Left lung (tissue), 10 donors: ENCODE measurements around the gene GP2. TPM values are rescaled to one million over a fixed set of nuclear protein-coding genes. Genes with fewer than 3 reads are reported as not detected.

ENCODE experiments used
- ATAC-seq: fragments of 200-7000 bp; cut with Tn5 transposase; one replicate; pipeline ENCODE4 v1.9.1; 2020; ENCODE audit warnings: moderate library complexity
- DNase-seq, 4 donors: peaks; one replicate each; pipeline ENCODE4 v3.0.0-alpha.2; 2013 to 2020
- H3K27ac ChIP-seq, 2 donors: fragments of 200-600 bp; sonication (generic) in 1 of 2; one replicate each; pipeline versions ENCODE4 v1.5.0 to v1.8.0; 2020 to 2021
- H3K27me3 ChIP-seq, 2 donors: fragments of 200-600 bp; sonication (generic) in 1 of 2; one replicate each; pipeline versions ENCODE4 v1.5.0 to v1.8.0; 2020 to 2021
- H3K36me3 ChIP-seq, 2 donors: fragments of 200-600 bp; sonication (generic) in 1 of 2; one replicate each; pipeline versions ENCODE4 v1.5.0 to v1.8.0; 2020 to 2021
- H3K4me1 ChIP-seq, 2 donors: fragments of 200-600 bp; one replicate each; pipeline ENCODE4 v1.8.0; 2021
- H3K4me3 ChIP-seq, 2 donors: fragments of 200-600 bp; sonication (generic) in 1 of 2; one replicate each; pipeline versions ENCODE4 v1.5.0 to v1.8.0; 2020 to 2021; ENCODE audit warnings: mild to moderate bottlenecking in 1 of 2
- H3K9me3 ChIP-seq, 2 donors: fragments of 200-600 bp; sonication (generic) in 1 of 2; one replicate each; pipeline versions ENCODE4 v1.5.0 to v1.8.0; 2020 to 2021
- CTCF ChIP-seq, 2 donors: fragments of 200-600 bp; sonication (generic) in 1 of 2; IDR thresholded peaks; one replicate each; pipeline versions ENCODE4 v1.5.0 to v1.8.0; 2021; ENCODE audit warnings: antibody characterized with exemption in 2 of 2
- intact Hi-C, 2 donors: fragments of 100-400 bp; cut with DNase I; formaldehyde crosslinking; loops; one replicate each; pipeline versions ENCODE4 v1.11.2 to v1.14.2; 2022
- polyA plus RNA-seq, 6 donors: library from polyadenylated mRNA; unstranded; fragments of 120-200 nt; gene quantifications; one replicate each; pipeline ENCODE4 v1.2.1, GENCODE V29; 2013; ENCODE audit not compliant: insufficient read length in 6 of 6
- total RNA-seq, 2 donors: library from RNA; stranded (reverse); fragmentation: NEBNext Ultra II Directional; extraction: Animal tissue kit (Norgen Biotek cat#: 25700); gene quantifications; one replicate each; pipeline ENCODE4 v1.2.1, GENCODE V29; 2021
- donor health status: DM: no; HTN: yes; CAD: no.
- donor health status: DM: no; HTN: no; CAD: no.

GP2 gene
- total and polyA plus RNA-seq, 8 donors = 0.07 to 0.24 (median 0.10) TPM; not detected in 4

DNA sequence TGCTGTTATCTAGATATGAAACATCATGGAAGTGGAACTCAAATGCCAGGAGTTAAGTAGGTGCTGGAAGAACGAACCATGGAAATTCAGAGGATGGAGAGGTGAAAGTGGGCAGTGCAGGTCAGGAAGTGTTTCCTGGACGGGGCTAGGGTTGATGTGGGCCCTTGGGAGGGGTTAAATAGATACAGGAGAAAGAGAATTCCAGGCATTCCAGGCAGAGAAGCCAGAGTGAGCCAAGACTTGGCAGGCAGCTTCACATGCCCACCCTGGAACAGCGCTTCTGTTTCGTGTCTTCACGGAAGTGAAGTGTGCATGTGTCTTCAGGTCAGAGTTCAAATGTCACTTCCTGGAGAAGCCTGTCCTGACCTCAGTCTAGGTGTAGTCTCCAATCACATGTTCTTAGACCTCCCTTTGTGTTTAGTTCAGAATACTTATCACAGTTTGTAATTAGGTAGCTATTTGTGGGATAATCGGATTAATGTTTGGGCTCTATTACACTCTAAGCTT is 41.3 kb downstream of the GP2 start:
- no peak for DNase-seq
- no peak for ATAC-seq
- Histone ChIP-seq H3K9me3 (no peaks in the 10 kb centered on the region), H3K27me3 (peaks cover 0 to 10% of the 10 kb centered on the region in 2 donors), H3K36me3 (no peaks in the 10 kb centered on the region), H3K4me3 (no peak overlapping the region), H3K4me1 (no peaks in the 10 kb centered on the region), H3K27ac (no peak overlapping the region)
- intact Hi-C loops = no loop called here
- TF ChIP-seq CTCF (IDR thresholded peaks at IDR 0.05) = no peak

- Histone ChIP-seq H3K27ac (no peak overlapping the region), H3K4me1 (no peaks in the 10 kb centered on the region), H3K4me3 (no peak overlapping the region), H3K9me3 (no peaks in the 10 kb centered on the region), H3K27me3 (peaks cover 0 to 3% of the 10 kb centered on the region in 2 donors), H3K36me3 (no peaks in the 10 kb centered on the region)
- intact Hi-C loops = no loop called here
- DNase-seq = no peak
- no peak for ATAC-seq
- TF ChIP-seq CTCF (IDR thresholded peaks at IDR 0.05) = no peak
Measured at GRCh38 chr16:20280259-20280658, 47.1 kb downstream of the GP2 start.

- ATAC-seq = no peak
- no peaks in the 10 kb centered on the region for H3K36me3 ChIP-seq
- no peaks in the 10 kb centered on the region for H3K4me1 ChIP-seq
- H3K27me3 ChIP-seq = peaks cover 0 to 3% of the 10 kb centered on the region in 2 donors
- H3K27ac ChIP-seq = no peak overlapping the region
- H3K9me3 ChIP-seq = no peaks in the 10 kb centered on the region
- TF ChIP-seq CTCF (IDR thresholded peaks at IDR 0.05) = no peak
- no peak overlapping the region for H3K4me3 ChIP-seq
- intact Hi-C loops = no loop called here
- DNase-seq = no peak
Measured at GRCh38 chr16:20271893-20272292, 55.4 kb downstream of the GP2 start.

DNA sequence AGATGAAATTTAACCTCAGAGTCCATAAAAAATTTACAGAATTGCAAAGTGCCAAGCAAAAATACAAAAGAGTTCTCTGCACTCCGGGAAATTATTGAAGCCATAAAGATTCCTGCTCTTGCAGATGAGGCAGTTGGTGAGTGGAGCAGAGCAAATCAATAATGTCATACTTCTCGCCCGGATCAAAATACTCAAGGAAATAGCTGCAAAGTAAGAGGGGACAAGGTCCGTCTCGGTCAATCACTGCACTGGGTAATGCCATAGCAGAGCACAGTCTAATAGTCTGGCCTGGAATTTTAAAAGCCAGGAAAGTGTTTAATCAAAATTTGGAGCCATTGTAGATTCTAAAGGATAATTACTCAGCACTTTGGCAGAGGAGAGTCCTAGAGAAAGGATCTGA is 58.9 kb downstream of the GP2 start:
- Histone ChIP-seq H3K27ac (no peak overlapping the region), H3K4me1 (no peaks in the 10 kb centered on the region), H3K4me3 (no peak overlapping the region), H3K9me3 (no peaks in the 10 kb centered on the region), H3K36me3 (no peaks in the 10 kb centered on the region), H3K27me3 (peaks cover 0 to 9% of the 10 kb centered on the region in 2 donors)
- ATAC-seq (no peak), DNase-seq (no peak)
- intact Hi-C loops = no loop called here
- TF ChIP-seq CTCF (IDR thresholded peaks at IDR 0.05) = no peak

DNA sequence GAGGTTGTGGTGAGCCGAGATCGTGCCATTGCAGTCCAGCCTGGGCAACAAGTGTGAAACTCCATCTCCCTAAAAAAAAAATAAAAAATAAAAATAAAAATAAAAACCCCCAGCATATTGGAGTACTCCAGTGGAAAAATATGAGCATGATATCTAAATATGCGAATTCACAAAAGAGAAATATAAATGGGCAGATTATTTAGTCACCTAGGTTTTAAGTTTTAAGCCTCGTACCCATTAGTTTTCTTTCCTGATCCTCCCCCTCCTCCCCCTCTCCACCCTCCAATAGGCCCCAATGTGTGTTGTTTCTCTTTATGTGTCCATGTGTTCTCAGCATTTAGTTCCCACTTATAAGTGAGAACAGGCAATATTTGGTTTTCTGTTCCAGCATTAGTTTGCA is 62.3 kb downstream of the GP2 start:
- intact Hi-C loops = no loop called here
- no peak for ATAC-seq

More for the DNA sequence above, 62.3 kb downstream of the GP2 start:
- TF ChIP-seq CTCF (IDR thresholded peaks at IDR 0.05) = no peak
- no peak overlapping the region for H3K4me3 ChIP-seq
- H3K9me3 ChIP-seq = no peaks in the 10 kb centered on the region
- peaks cover 0 to 21% of the 10 kb centered on the region in 2 donors for H3K27me3 ChIP-seq
- no peak overlapping the region for H3K27ac ChIP-seq
- H3K36me3 ChIP-seq = no peaks in the 10 kb centered on the region
- no peaks in the 10 kb centered on the region for H3K4me1 ChIP-seq
- DNase-seq = no peak
